Endothelial cell of umbilical vein (primary cell): ENCODE measurements around the gene CR2. TPM values are rescaled to one million over a fixed set of nuclear protein-coding genes. Genes with fewer than 3 reads are reported as not detected.

ENCODE experiments used
- BruUV-seq: library from RNA; stranded (reverse); fragments of 400-500 nt; replicated peaks from 2 replicates; lab custom pipeline; 2021; lab: Mats Ljungman, UMichigan
- CTCF ChIA-PET: fragments of 300-600, 350-600 bp; sonication (Branson Sonifier 250); formaldehyde crosslinking; loops from one replicate; lab custom pipeline; 2021; ENCODE audit warnings: antibody characterized with exemption, inconsistent platforms; lab: Charles Lee
- POLR2A ChIA-PET: fragments of 300-600, 350-600 bp; sonication (Branson Sonifier 250); formaldehyde crosslinking; loops from one replicate; lab custom pipeline; 2021; ENCODE audit warnings: antibody characterized with exemption, inconsistent platforms; lab: Charles Lee
- DNase-seq: peaks from one replicate; pipeline ENCODE4 v3.0.0-alpha.2; 2011; ENCODE audit warnings: low read depth, low spot score
- FAIRE-seq: peaks from 2 replicates; lab custom pipeline; 2011; peaks lifted over from hg19 to GRCh38; lab: Jason Lieb, UNC
- H2AFZ ChIP-seq: 2 replicates; pipeline ENCODE4 v1.6.0; 2012; ENCODE audit warnings: low read depth, low read length, control low read depth, inconsistent platforms
- H3K27ac ChIP-seq: 2 replicates; pipeline ENCODE4 v1.5.1; 2011; ENCODE audit warnings: low read depth, mild to moderate bottlenecking, control low read depth, low read length, moderate library complexity; ENCODE audit not compliant: insufficient read depth
- H3K27me3 ChIP-seq, 2 experiments: 2 replicates each; pipeline versions ENCODE4 v1.6.0 to v1.6.1; 2011; ENCODE audit warnings: low read length in 2 of 2, mixed read lengths in 1 of 2; ENCODE audit not compliant: control insufficient read depth in 2 of 2, insufficient read depth in 2 of 2
- H3K36me3 ChIP-seq, 2 experiments: 2 replicates in 1 of 2; 3 replicates in 1 of 2; pipeline ENCODE4 v1.5.1; 2011; ENCODE audit warnings: low read length in 2 of 2, mild to moderate bottlenecking in 1 of 2, moderate library complexity in 1 of 2; ENCODE audit not compliant: control insufficient read depth in 2 of 2, insufficient read depth in 2 of 2; ENCODE audit errors: extremely low read depth in 1 of 2
- H3K4me1 ChIP-seq: 3 replicates; pipeline ENCODE4 v1.5.1; 2011; ENCODE audit warnings: mild to moderate bottlenecking, low read length; ENCODE audit not compliant: control insufficient read depth, insufficient read depth; ENCODE audit errors: extremely low read depth
- H3K4me2 ChIP-seq: 2 replicates; pipeline ENCODE4 v1.6.1; 2011; ENCODE audit warnings: low read length, control low read depth, mixed read lengths; ENCODE audit not compliant: insufficient read depth
- H3K4me3 ChIP-seq, 3 experiments: fragments of 200-600 bp in 1 of 3; sonication (generic), shearing (Covaris generic) in 1 of 3; replicated peaks in 1 of 3; 2 replicates each; pipeline ENCODE4 v1.5.1; 2011 to 2016; ENCODE audit warnings: control low read depth in 3 of 3, low read length in 3 of 3, mild to moderate bottlenecking in 2 of 3, inconsistent platforms in 1 of 3, low read depth in 1 of 3, moderate library complexity in 1 of 3; ENCODE audit not compliant: insufficient read depth in 1 of 3
- H3K79me2 ChIP-seq: 2 replicates; pipeline ENCODE4 v1.6.0; 2012; ENCODE audit warnings: low read length, inconsistent platforms; ENCODE audit not compliant: control insufficient read depth, insufficient read depth
- H3K9ac ChIP-seq: replicated peaks from 2 replicates; pipeline ENCODE3; 2011; ENCODE audit warnings: low read length, control low read depth; ENCODE audit not compliant: insufficient read depth; ENCODE audit errors: extremely low read depth
- H3K9me1 ChIP-seq: replicated peaks from 3 replicates; pipeline ENCODE4 v1.6.0; 2011; ENCODE audit warnings: mild to moderate bottlenecking, low read length; ENCODE audit not compliant: control insufficient read depth, insufficient read depth; ENCODE audit errors: extremely low read depth
- H3K9me3 ChIP-seq: replicated peaks from 2 replicates; pipeline ENCODE4 v1.5.1; 2012; ENCODE audit warnings: low read length, inconsistent platforms; ENCODE audit not compliant: control insufficient read depth, insufficient read depth
- H4K20me1 ChIP-seq: replicated peaks from 2 replicates; pipeline ENCODE3; 2011; ENCODE audit warnings: mild to moderate bottlenecking, low read length; ENCODE audit not compliant: control insufficient read depth, insufficient read depth; ENCODE audit errors: extremely low read depth
- EZH2 ChIP-seq: IDR thresholded peaks from 2 replicates; pipeline ENCODE4 v1.6.1; 2012; ENCODE audit warnings: borderline replicate concordance, low read depth, mild to moderate bottlenecking, moderate library complexity, low read length, inconsistent platforms; ENCODE audit not compliant: severe bottlenecking
- FOS ChIP-seq: IDR thresholded peaks from 2 replicates; pipeline ENCODE4 v1.6.1; 2011; ENCODE audit warnings: mild to moderate bottlenecking, low read length, moderate library complexity, borderline replicate concordance; ENCODE audit not compliant: insufficient read depth
- GATA2 ChIP-seq: IDR thresholded peaks from 2 replicates; pipeline ENCODE4 v1.7.0; 2011; ENCODE audit warnings: low read depth, mild to moderate bottlenecking, moderate library complexity, mixed read lengths, low read length; ENCODE audit not compliant: insufficient read length, insufficient read depth
- JUN ChIP-seq: IDR thresholded peaks from 2 replicates; pipeline ENCODE4 v1.6.1; 2011; ENCODE audit warnings: borderline replicate concordance, low read depth; ENCODE audit not compliant: insufficient read length, insufficient read depth
- MYC ChIP-seq: IDR thresholded peaks from one replicate; pipeline ENCODE4 v1.6.1; 2011; ENCODE audit warnings: mild to moderate bottlenecking, low read depth, low read length
- POLR2A ChIP-seq: IDR thresholded peaks from 2 replicates; pipeline ENCODE4 v1.6.1; 2012; ENCODE audit warnings: low read depth, mild to moderate bottlenecking, control low read depth, low read length
- POLR2AphosphoS5 ChIP-seq: IDR thresholded peaks from 2 replicates; pipeline ENCODE4 v1.6.1; 2012; ENCODE audit warnings: low read depth, mild to moderate bottlenecking, control low read depth, low read length, moderate library complexity; ENCODE audit not compliant: insufficient read depth
- dilution Hi-C: fragments of 300-500 bp; cut with MboI; formaldehyde crosslinking; loops from one replicate; pipeline ENCODE4 v1.15.0; 2019; ENCODE audit warnings: low sequenced_read_pairs; ENCODE audit not compliant: extremely low pct_ligation_motif_present
- intact Hi-C: fragments of 100-400 bp; cut with micrococcal nuclease; formaldehyde crosslinking; loops from one replicate; pipeline ENCODE4 v1.10.0; 2022
- polyA plus RNA-seq, 4 experiments: library from polyadenylated mRNA; depleted of rRNA in 3 of 4; stranded (reverse) in 3 of 4; unstranded in 1 of 4; fragments of >200 nt; gene quantifications; 2 replicates each; pipeline versions ENCODE4 v1.2.1 to v1.2.3, GENCODE V29; 2011 to 2012; ENCODE audit warnings: missing spikeins in 1 of 4
- total RNA-seq: library from RNA; stranded (reverse); gene quantifications from 2 replicates; pipeline ENCODE4 v1.2.3, GENCODE V29; 2021
- TF ChIP-seq, protein P1 (sequence below): IDR thresholded peaks from 2 replicates; pipeline ENCODE4 v1.6.1; 2011; ENCODE audit not compliant: insufficient read depth, insufficient read length
- TF ChIP-seq, protein P2 (sequence below), 2 donors: IDR thresholded peaks; 1 replicate in 1 of 2; 2 replicates in 1 of 2; pipeline ENCODE4 v1.5.1; 2011; ENCODE audit warnings: low read length in 2 of 2, mild to moderate bottlenecking in 2 of 2, moderate library complexity in 2 of 2, control low read depth in 1 of 2, inconsistent platforms in 1 of 2, low read depth in 1 of 2; ENCODE audit not compliant: insufficient read depth in 1 of 2; ENCODE audit errors: extremely low read depth in 1 of 2

Gene CR2
- total and polyA plus RNA-seq, 2 donors (not counting 3 experiments of a cell fraction or from before 2014, with no cell fraction given), result not detected

DNA sequence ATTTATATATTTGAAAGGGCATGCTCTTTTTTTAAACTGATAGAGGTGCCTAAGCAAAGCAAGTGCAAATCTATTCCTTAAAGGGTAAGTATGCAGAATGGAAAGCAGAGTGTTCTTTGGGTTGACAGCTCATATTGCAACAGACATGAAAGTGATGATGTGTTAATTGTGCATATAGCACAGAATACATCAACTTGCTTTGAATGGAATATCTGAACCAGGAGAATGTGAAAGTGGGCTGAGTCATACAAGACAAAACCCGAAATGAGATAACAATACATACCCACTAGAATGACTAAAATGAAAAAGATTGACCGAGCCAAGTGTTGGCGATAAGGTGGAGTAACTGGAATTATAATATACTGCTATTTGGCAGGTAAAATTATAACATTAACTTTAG lies 46.2 kb downstream of the CR2 start:
- intact Hi-C loops, result no loop called here
- no peaks in the 10 kb centered on the region for H3K9me1 ChIP-seq
- FAIRE-seq, result no peak
- DNase-seq, result no peak
- no peak overlapping the region for H3K27ac ChIP-seq
- no peaks in the 10 kb centered on the region for H3K36me3 ChIP-seq
- BruUV-seq, result no TSS peak
- POLR2A ChIA-PET, result no interaction called here
- no peak overlapping the region for H3K9ac ChIP-seq
- CTCF ChIA-PET, result interaction anchor here (0.9 to 3.4 kb wide), 13 partner anchors 19 to 871 kb away, joined by 3 to 35 read pairs (median 7); no protein-coding TSS in a partner anchor
- dilution Hi-C loops, result no loop called here
- H3K9me3 ChIP-seq, result no peaks in the 10 kb centered on the region
- H3K27me3 ChIP-seq, result peaks cover 45 to 46% of the 10 kb centered on the region in 2 experiments
- H3K4me1 ChIP-seq, result peaks cover 4% of the 10 kb centered on the region
- TF ChIP-seq POLR2A (no peak), JUN (no peak), POLR2AphosphoS5 (no peak), EZH2 (no peak), FOS (no peak), MYC (no peak), GATA2 (no peak)
- TF ChIP-seq, protein P1, sequence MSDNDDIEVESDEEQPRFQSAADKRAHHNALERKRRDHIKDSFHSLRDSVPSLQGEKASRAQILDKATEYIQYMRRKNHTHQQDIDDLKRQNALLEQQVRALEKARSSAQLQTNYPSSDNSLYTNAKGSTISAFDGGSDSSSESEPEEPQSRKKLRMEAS, result no peak
- TF ChIP-seq, protein P2, sequence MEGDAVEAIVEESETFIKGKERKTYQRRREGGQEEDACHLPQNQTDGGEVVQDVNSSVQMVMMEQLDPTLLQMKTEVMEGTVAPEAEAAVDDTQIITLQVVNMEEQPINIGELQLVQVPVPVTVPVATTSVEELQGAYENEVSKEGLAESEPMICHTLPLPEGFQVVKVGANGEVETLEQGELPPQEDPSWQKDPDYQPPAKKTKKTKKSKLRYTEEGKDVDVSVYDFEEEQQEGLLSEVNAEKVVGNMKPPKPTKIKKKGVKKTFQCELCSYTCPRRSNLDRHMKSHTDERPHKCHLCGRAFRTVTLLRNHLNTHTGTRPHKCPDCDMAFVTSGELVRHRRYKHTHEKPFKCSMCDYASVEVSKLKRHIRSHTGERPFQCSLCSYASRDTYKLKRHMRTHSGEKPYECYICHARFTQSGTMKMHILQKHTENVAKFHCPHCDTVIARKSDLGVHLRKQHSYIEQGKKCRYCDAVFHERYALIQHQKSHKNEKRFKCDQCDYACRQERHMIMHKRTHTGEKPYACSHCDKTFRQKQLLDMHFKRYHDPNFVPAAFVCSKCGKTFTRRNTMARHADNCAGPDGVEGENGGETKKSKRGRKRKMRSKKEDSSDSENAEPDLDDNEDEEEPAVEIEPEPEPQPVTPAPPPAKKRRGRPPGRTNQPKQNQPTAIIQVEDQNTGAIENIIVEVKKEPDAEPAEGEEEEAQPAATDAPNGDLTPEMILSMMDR (IDR thresholded peaks at IDR 0.05; ENCODE audit: extremely low read depth in 1 of 2, insufficient read depth in 1 of 2, low read depth in 1 of 2, low read length in 2 of 2), result no peak
- H2AFZ ChIP-seq, result no peak overlapping the region
- H4K20me1 ChIP-seq, result no peaks in the 10 kb centered on the region
- no peak overlapping the region for H3K4me2 ChIP-seq
- no peaks in the 10 kb centered on the region for H3K79me2 ChIP-seq
- H3K4me3 ChIP-seq, result no peak overlapping the region
